ENCODE measurements around the gene RACGAP1. TPM values are rescaled to one million over a fixed set of nuclear protein-coding genes. Genes with fewer than 3 reads are reported as not detected.

The RACGAP1 gene
- total RNA-seq, 2 experiments from 2014 or later, result 113 to 117 TPM

GRCh38 chr12:49953961-49954846 lies 71.1 kb downstream of the RACGAP1 start:
- Mint-ChIP-seq H3K9me3 (no peaks in the 10 kb centered on the region), H3K36me3 (ENCODE audit: low read depth) (no peaks in the 10 kb centered on the region), H3K27ac (no peak overlapping the region), H3K27me3 (peaks cover 45% of the 10 kb centered on the region), H3K4me3 (no peak overlapping the region), H3K4me1 (ENCODE audit: low read depth) (no peaks in the 10 kb centered on the region)
- DNase-seq, result no peak
- CTCF ChIA-PET, result interaction anchor here (3.8 to 3.9 kb wide), 2 partner anchors 9 to 13 kb away, joined by 19 to 25 read pairs; no protein-coding TSS in a partner anchor
- no peak for TF ChIP-seq CTCF (IDR thresholded peaks at IDR 0.05)
- intact Hi-C loops (cut with micrococcal nuclease), result no loop called here
- no peak for ATAC-seq
- POLR2A ChIA-PET, result no interaction called here

- DNase-seq (no peak), ATAC-seq (no peak)
- POLR2A ChIA-PET, result no interaction called here
- Mint-ChIP-seq H3K4me3 (no peak overlapping the region), H3K4me1 (ENCODE audit: low read depth) (no peaks in the 10 kb centered on the region), H3K27ac (no peak overlapping the region), H3K36me3 (ENCODE audit: low read depth) (no peaks in the 10 kb centered on the region), H3K9me3 (no peaks in the 10 kb centered on the region), H3K27me3 (peaks cover 35% of the 10 kb centered on the region)
- no peak for TF ChIP-seq CTCF (IDR thresholded peaks at IDR 0.05)
- intact Hi-C loops (cut with micrococcal nuclease), result no loop called here
- CTCF ChIA-PET, result interaction anchor here (1.1 to 3.9 kb wide), 3 partner anchors 8 to 86 kb away, joined by 5 to 25 read pairs (median 19); no protein-coding TSS in a partner anchor
Measured at GRCh38 chr12:49953151-49953550, 72.1 kb downstream of the RACGAP1 start.

GRCh38 chr12:49952391-49953055 lies 72.8 kb downstream of the RACGAP1 start:
- POLR2A ChIA-PET, result no interaction called here
- no peak overlapping the region for H3K4me3 Mint-ChIP-seq
- ATAC-seq, result no peak

GRCh38 chr12:49951411-49952240 lies 73.7 kb downstream of the RACGAP1 start:
- peaks cover 20% of the 10 kb centered on the region for H3K27me3 Mint-ChIP-seq
- H3K4me3 Mint-ChIP-seq, result no peak overlapping the region
- H3K36me3 Mint-ChIP-seq (ENCODE audit: low read depth), result no peaks in the 10 kb centered on the region
- ChIA-PET CTCF (interaction anchor here (0.6 to 1.2 kb wide), 2 partner anchors 9 to 16 kb away, joined by 3 read pairs; no protein-coding TSS in a partner anchor), POLR2A (no interaction called here)
- DNase-seq (no peak), ATAC-seq (no peak)
- intact Hi-C loops (cut with micrococcal nuclease), result no loop called here
- H3K27ac Mint-ChIP-seq, result no peak overlapping the region
- H3K4me1 Mint-ChIP-seq (ENCODE audit: low read depth), result peaks cover under 1% of the 10 kb centered on the region
- H3K9me3 Mint-ChIP-seq, result no peaks in the 10 kb centered on the region
- TF ChIP-seq CTCF (IDR thresholded peaks at IDR 0.05), result no peak

More at GRCh38 chr12:49952391-49953055, 72.8 kb downstream of the RACGAP1 start:
- TF ChIP-seq CTCF (IDR thresholded peaks at IDR 0.05), result no peak
- Mint-ChIP-seq H3K27me3 (peaks cover 29% of the 10 kb centered on the region), H3K27ac (no peak overlapping the region), H3K4me1 (ENCODE audit: low read depth) (no peaks in the 10 kb centered on the region), H3K9me3 (no peaks in the 10 kb centered on the region), H3K36me3 (ENCODE audit: low read depth) (no peaks in the 10 kb centered on the region)
- CTCF ChIA-PET, result interaction anchor here (1.1 to 3.9 kb wide), 3 partner anchors 7 to 86 kb away, joined by 5 to 25 read pairs (median 19); no protein-coding TSS in a partner anchor
- DNase-seq, result no peak
- intact Hi-C loops (cut with micrococcal nuclease), result no loop called here

Measured in activated CD8-positive, alpha-beta T cell treated with anti-CD3 and anti-CD28 coated beads for 36 hours (primary cell).